HCT116 (cell line): ENCODE data around the gene PC. TPM values are rescaled to one million over a fixed set of nuclear protein-coding genes. Genes with fewer than 3 reads are reported as not detected.

Experiments used
- ATAC-seq: fragments of 200-7000 bp; cut with Tn5 transposase; 2 replicates; pipeline ENCODE4 v1.9.1; 2020; ENCODE audit warnings: mild to moderate bottlenecking, moderate library complexity
- BruUV-seq: library from RNA; stranded (reverse); fragments of 400-500 nt; replicated peaks from 2 replicates; lab custom pipeline; 2021; lab: Mats Ljungman, UMichigan
- CTCF ChIA-PET: fragments of 300-600 bp; sonication (Branson Sonifier 250); formaldehyde crosslinking; loops from one replicate; lab custom pipeline; 2021; ENCODE audit warnings: antibody characterized with exemption; lab: Charles Lee
- POLR2A ChIA-PET: fragments of 300-600, 350-600 bp; sonication (Branson Sonifier 250); formaldehyde crosslinking; loops from one replicate; lab custom pipeline; 2021; ENCODE audit warnings: antibody characterized with exemption; lab: Charles Lee
- RAD21 ChIA-PET, 2 experiments: fragments of 300-600 bp; sonication (Branson Sonifier 250); formaldehyde crosslinking; loops; one replicate each; lab custom pipeline; 2023; ENCODE audit warnings: low total read pairs in 2 of 2; ENCODE audit not compliant: uncharacterized antibody in 2 of 2, unreplicated experiment in 2 of 2, low non-redundant PET in 1 of 2; lab: Charles Lee
- DNase-seq: peaks from one replicate; pipeline ENCODE4 v3.0.0-alpha.2; 2010; ENCODE audit warnings: low read depth, low spot score
- H2AFZ ChIP-seq: fragments of 200-600 bp; shearing (Covaris generic), sonication (generic); 2 replicates; pipeline ENCODE4 v1.6.1; 2017; ENCODE audit warnings: low read depth, mixed run types, mixed read lengths, antibody characterized with exemption, low read length; ENCODE audit not compliant: poor library complexity, severe bottlenecking
- H3K27ac ChIP-seq: 2 replicates; pipeline ENCODE4 v1.5.1; 2012; ENCODE audit warnings: low read depth, low read length
- H3K27me3 ChIP-seq: fragments of 200-600 bp; sonication (generic); 2 replicates; pipeline ENCODE4 v1.6.1; 2016; ENCODE audit warnings: mixed run types, low read length, mixed read lengths; ENCODE audit not compliant: insufficient read depth
- H3K36me3 ChIP-seq, 2 experiments: fragments of 200-500 bp in 1 of 2; fragments of 200-600 bp in 1 of 2; sonication (Bioruptor generic) in 1 of 2; sonication (generic) in 1 of 2; 2 replicates each; pipeline versions ENCODE4 v1.5.1 to v1.6.1; 2014 to 2016; ENCODE audit warnings: low read length in 2 of 2, inconsistent platforms in 1 of 2, mixed read lengths in 1 of 2, mixed run types in 1 of 2; ENCODE audit not compliant: insufficient read depth in 2 of 2, control insufficient read depth in 1 of 2
- H3K4me1 ChIP-seq, 2 experiments: fragments of 200-600 bp in 1 of 2; sonication (generic) in 1 of 2; 2 replicates each; pipeline versions ENCODE4 v1.5.1 to v1.6.1; 2012 to 2017; ENCODE audit warnings: low read length in 2 of 2, inconsistent platforms in 1 of 2, mild to moderate bottlenecking in 1 of 2, mixed read lengths in 1 of 2, mixed run types in 1 of 2, moderate library complexity in 1 of 2; ENCODE audit not compliant: insufficient read depth in 2 of 2, control insufficient read depth in 1 of 2
- H3K4me2 ChIP-seq: fragments of 200-600 bp; sonication (generic); 2 replicates; pipeline ENCODE4 v1.6.1; 2017; ENCODE audit warnings: mixed run types, low read length, mixed read lengths
- H3K4me3 ChIP-seq, 2 experiments: fragments of 200-600 bp in 1 of 2; sonication (generic) in 1 of 2; replicated peaks in 1 of 2; 2 replicates each; pipeline ENCODE4 v1.5.1; 2011 to 2016; ENCODE audit warnings: low read length in 2 of 2, control low read depth in 1 of 2, low read depth in 1 of 2, mild to moderate bottlenecking in 1 of 2, mixed read lengths in 1 of 2, mixed run types in 1 of 2
- H3K79me2 ChIP-seq: fragments of 200-600 bp; sonication (generic); 2 replicates; pipeline ENCODE4 v1.6.1; 2017; ENCODE audit warnings: mild to moderate bottlenecking, mixed run types, low read length, moderate library complexity, mixed read lengths; ENCODE audit not compliant: insufficient read depth
- H3K9ac ChIP-seq: fragments of 200-600 bp; sonication (generic); 2 replicates; pipeline ENCODE4 v1.6.1; 2016; ENCODE audit warnings: low read length, mixed read lengths
- H3K9me2 ChIP-seq: fragments of 200-600 bp; sonication (generic), shearing (Covaris generic); 2 replicates; pipeline ENCODE4 v1.6.1; 2017; ENCODE audit warnings: mixed run types, mild to moderate bottlenecking, moderate library complexity; ENCODE audit not compliant: insufficient read depth
- H3K9me3 ChIP-seq, 2 experiments: fragments of 200-500 bp in 1 of 2; fragments of 200-600 bp in 1 of 2; sonication (Bioruptor generic) in 1 of 2; sonication (generic) in 1 of 2; 2 replicates each; pipeline ENCODE4 v1.6.1; 2014 to 2017; ENCODE audit warnings: low read length in 2 of 2, mixed read lengths in 2 of 2, inconsistent platforms in 1 of 2, low read depth in 1 of 2, mild to moderate bottlenecking in 1 of 2, mixed run types in 1 of 2, moderate library complexity in 1 of 2; ENCODE audit not compliant: control insufficient read depth in 1 of 2, insufficient read depth in 1 of 2
- H4K20me1 ChIP-seq: fragments of 200-600 bp; sonication (generic), shearing (Covaris generic); 2 replicates; pipeline ENCODE4 v1.6.1; 2017; ENCODE audit warnings: mixed run types, mild to moderate bottlenecking, moderate library complexity; ENCODE audit not compliant: insufficient read depth
- CTCF ChIP-seq, 3 experiments: fragments of 200-600 bp in 1 of 3; sonication (generic) in 1 of 3; IDR thresholded peaks in 2 of 3; conservative IDR thresholded peaks in 1 of 3; 2 replicates each; pipeline ENCODE4 v1.5.1; 2012 to 2017; ENCODE audit warnings: low read depth in 2 of 3, low read length in 2 of 3, antibody characterized with exemption in 1 of 3, borderline replicate concordance in 1 of 3, control low read depth in 1 of 3, mild to moderate bottlenecking in 1 of 3, mixed read lengths in 1 of 3, mixed run types in 1 of 3, moderate library complexity in 1 of 3; ENCODE audit not compliant: insufficient read depth in 1 of 3
- EZH2 ChIP-seq: fragments of 200-600 bp; sonication (generic); IDR thresholded peaks from 2 replicates; pipeline ENCODE4 v1.6.1; 2017; ENCODE audit warnings: antibody characterized with exemption, mixed run types
- EZH2phosphoT487 ChIP-seq: fragments of 200-600 bp; IDR thresholded peaks from 2 replicates; pipeline ENCODE4 v1.6.1; 2018; ENCODE audit warnings: antibody characterized with exemption, borderline replicate concordance
- FOSL1 ChIP-seq: IDR thresholded peaks from 2 replicates; pipeline ENCODE4 v1.6.1; 2012; ENCODE audit warnings: low read depth
- JUND ChIP-seq: IDR thresholded peaks from 2 replicates; pipeline ENCODE4 v1.6.1; 2012
- MAX ChIP-seq: IDR thresholded peaks from 2 replicates; pipeline ENCODE4 v1.6.1; 2012
- POLR2AphosphoS5 ChIP-seq: IDR thresholded peaks from 2 replicates; pipeline ENCODE4 v1.6.1; 2011; ENCODE audit warnings: mild to moderate bottlenecking, low read depth, low read length, moderate library complexity
- RAD21 ChIP-seq: IDR thresholded peaks from 2 replicates; pipeline ENCODE4 v1.6.1; 2012; ENCODE audit warnings: low read depth, mild to moderate bottlenecking
- REST ChIP-seq: IDR thresholded peaks from 2 replicates; pipeline ENCODE4 v1.6.1; 2012; ENCODE audit warnings: low read depth
- SP1 ChIP-seq: IDR thresholded peaks from 2 replicates; pipeline ENCODE4 v1.6.1; 2012; ENCODE audit warnings: low read depth
- TCF7L2 ChIP-seq: IDR thresholded peaks from 2 replicates; pipeline ENCODE4 v1.7.0; 2011; ENCODE audit warnings: borderline replicate concordance, inconsistent platforms; ENCODE audit not compliant: insufficient read depth, insufficient read length; ENCODE audit errors: extremely low read depth
- YY1 ChIP-seq: IDR thresholded peaks from 2 replicates; pipeline ENCODE4 v1.6.1; 2011; ENCODE audit warnings: low read length, low read depth, moderate library complexity, mild to moderate bottlenecking; ENCODE audit not compliant: insufficient replicate concordance; ENCODE audit errors: extremely low read depth
- ZFX ChIP-seq: fragments of 450-650 bp; IDR thresholded peaks from 2 replicates; pipeline ENCODE4 v1.6.1; 2017
- intact Hi-C: fragments of 100-400 bp; cut with micrococcal nuclease; formaldehyde crosslinking; loops from 2 replicates; pipeline ENCODE4 v1.10.0; 2022
- total RNA-seq: library from RNA; stranded (reverse); gene quantifications from one replicate; pipeline ENCODE4 v1.2.1, GENCODE V29; 2021; ENCODE audit not compliant: unreplicated experiment

The PC gene
- total RNA-seq, 1 experiment from 2014 or later, result 24.1 TPM

GRCh38 chr11:66937193-66937733 is 20.9 kb downstream of the PC start:
- H3K36me3 ChIP-seq, result no peaks in the 10 kb centered on the region
- H3K4me1 ChIP-seq, result peaks cover 0 to 12% of the 10 kb centered on the region in 2 experiments; a peak in 1 of 4 replicates
- no peaks in the 10 kb centered on the region for H3K9me2 ChIP-seq
- ChIA-PET CTCF (no interaction called here), RAD21 (no interaction called here), POLR2A (interaction anchor here (0.6 to 1.0 kb wide), 2 partner anchors 10 to 56 kb away, joined by 3 to 4 read pairs; no protein-coding TSS in a partner anchor)
- BruUV-seq, result no TSS peak
- no peak overlapping the region for H3K27ac ChIP-seq
- H3K4me3 ChIP-seq, result no peak overlapping the region
- no peak overlapping the region for H3K9ac ChIP-seq
- DNase-seq, result no peak
- TF ChIP-seq SP1 (no peak), MAX (no peak), REST (no peak), EZH2 (no peak), FOSL1 (no peak), TCF7L2 (no peak), JUND (no peak), EZH2phosphoT487 (no peak), POLR2AphosphoS5 (no peak), ZFX (no peak), CTCF (IDR thresholded peaks at IDR 0.05 in 2 of 3, conservative IDR thresholded peaks at IDR 0.05 in 1 of 3; ENCODE audit: borderline replicate concordance in 1 of 3, insufficient read depth in 1 of 3, low read depth in 2 of 3, low read length in 2 of 3) (no peak), YY1 (no peak), RAD21 (no peak)
- no peak overlapping the region for H2AFZ ChIP-seq
- no peaks in the 10 kb centered on the region for H4K20me1 ChIP-seq
- H3K79me2 ChIP-seq, result no peaks in the 10 kb centered on the region
- intact Hi-C loops, result no loop called here
- no peak overlapping the region for H3K4me2 ChIP-seq
- no peak for ATAC-seq
- H3K9me3 ChIP-seq, result no peaks in the 10 kb centered on the region
- no peaks in the 10 kb centered on the region for H3K27me3 ChIP-seq
